GM21576 (cell line): ENCODE measurements around the gene IGSF3.

Experiments
- ATAC-seq: cut with Tn5 transposase; IDR thresholded peaks from one replicate; pipeline ENCODE4 v1.9.1; 2021; ENCODE audit warnings: mild to moderate bottlenecking, moderate library complexity; ENCODE audit not compliant: unreplicated experiment

The IGSF3 gene

DNA sequence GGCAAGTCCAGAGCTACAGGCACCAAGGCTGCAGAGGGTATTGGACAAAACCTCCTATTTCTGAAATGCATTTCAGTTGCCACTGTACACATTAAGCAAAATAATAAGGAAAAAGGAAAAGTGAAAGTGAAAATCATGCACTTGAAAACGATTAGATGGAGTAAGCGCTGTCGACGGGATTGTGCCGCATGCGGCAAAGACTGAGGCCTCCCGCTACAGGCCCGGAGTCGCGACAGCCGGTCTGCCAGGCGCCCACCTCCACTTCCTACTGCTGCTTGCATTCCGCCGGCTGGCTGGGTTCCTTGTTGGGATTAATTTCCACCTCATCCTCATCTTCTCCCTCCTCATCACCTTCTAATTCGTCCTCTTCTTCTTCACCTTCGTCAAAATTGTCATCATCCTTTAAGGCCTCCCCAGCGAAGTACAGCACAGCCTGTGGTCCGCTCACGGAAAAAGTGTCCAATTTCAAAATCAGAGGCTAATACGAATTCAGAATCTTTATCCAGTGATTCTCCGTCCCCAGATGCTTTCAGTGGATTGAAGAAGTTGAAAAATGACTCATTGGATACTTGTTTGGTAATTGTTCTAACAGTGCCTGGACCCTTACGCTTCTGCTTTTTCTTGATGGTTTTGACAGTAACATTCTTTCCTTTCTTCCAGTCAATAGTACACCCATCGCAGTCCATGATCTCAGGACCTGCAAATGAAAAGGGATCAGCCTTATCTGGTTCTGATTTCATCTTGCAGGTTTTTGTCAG, 134.7 kb downstream of the IGSF3 start:
- ATAC-seq, result no peak

DNA sequence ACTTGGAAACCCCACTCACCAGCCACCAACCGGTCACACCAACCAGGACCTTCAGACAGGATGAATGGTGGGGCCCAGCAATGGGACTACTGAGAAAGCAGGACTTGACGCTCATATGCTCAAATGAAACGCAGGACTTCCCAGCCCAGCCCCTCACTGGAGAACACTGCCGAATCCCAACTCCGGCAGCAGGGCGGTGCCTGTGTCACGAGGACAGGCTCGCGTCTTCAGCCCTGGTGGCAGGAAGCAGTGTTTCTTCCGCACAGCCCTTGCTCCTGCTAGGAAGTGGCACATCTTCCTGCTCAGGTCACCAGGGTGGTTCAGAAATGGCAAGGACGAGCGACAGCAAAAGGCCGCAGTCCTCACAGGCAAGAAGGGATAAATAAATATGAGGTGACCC, 135.6 kb downstream of the IGSF3 start:
- ATAC-seq, result no peak

DNA sequence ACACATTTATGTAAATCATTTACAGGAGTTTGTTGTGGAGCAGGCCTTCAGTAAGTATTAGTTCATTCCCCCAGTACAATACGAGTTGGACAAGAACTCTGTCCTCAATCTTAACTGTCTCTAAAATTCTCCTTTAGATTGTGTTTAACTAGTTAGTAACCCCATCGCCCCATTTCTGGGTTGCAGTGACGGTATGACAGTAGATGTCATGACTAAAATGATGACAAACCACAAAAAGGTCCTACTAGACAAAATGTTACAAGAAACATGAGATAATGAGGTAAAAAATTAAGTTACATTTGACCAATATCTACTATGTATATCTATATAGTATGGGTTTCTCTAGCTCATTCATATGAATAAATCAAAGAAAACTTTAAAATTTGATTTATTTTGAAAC, 137.9 kb downstream of the IGSF3 start:
- ATAC-seq, result no peak

DNA sequence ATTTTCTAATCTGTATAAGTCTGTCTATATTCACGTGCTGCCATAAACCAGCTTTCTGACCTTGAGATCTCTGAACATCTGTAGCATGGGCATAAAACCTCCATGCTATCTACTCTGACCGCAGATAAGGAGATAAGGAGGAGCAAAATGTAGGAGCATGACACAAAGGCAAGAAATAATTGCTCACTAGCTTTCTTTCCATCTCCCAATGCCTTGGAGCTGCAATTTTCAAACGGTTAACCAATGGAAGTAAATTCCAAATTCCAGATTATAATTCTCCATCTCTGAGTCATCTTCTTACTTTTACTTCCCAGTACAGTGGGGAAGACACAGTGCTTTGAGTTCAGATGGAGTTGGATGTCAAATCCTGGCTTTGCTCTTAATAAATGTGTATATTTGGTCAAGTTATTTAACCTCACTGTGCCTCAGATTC, 138.3 kb downstream of the IGSF3 start:
- no peak for ATAC-seq

DNA sequence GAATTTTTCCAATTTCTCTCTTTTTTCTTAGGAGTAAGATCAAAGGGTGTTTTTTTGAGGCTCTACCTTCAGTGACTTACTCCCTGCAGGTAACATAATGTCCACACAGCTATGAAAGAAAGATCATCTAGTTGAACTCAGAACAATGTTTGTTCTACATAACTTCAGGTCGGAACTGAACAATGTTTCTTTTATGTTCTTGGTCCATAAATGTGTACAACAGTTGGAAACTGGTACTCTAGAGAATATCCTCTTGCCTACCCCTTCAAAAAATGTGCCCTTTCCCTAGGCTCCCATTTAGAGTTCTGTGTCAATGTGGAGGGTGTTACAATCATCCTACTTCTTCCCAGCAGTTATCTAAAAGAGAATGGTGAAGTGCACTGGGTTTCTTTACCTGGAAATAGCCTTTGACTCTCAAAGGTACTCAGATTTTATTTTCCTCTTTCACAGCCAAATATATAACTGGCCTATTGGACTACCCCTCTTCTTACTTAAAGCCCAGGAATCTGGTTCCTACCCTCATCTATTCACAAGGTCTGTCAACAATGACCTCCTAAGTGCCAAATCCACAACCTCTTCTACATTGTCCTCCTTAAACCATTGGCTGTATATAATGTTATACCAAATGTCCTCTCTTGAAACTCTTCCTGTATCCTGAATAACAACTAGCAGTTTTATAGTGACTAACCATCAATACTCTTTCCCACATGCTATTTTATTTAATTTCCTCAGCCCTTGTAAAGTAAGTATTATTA, 139.0 kb downstream of the IGSF3 start:
- no peak for ATAC-seq

DNA sequence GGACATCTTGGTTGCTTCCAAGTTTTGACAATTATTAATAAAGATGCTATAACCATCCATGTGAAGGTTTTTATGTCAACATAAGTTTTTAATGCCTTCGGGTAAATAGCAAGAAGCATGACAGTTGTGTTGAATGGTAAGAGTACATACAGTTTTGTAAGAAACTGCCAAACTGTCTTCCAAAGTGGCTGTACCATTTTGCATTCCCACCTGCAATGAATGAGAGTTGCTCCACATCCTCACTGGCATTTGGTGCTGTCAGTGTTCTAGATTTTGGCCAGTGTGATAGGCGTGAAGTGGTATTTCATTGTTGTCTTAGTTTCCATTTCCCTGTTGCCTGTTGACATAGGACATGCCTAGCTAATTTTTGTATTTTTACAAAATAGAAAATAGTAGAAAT, 142.1 kb downstream of the IGSF3 start:
- no peak for ATAC-seq
